ENCODE measurements around the gene INSC. TPM values are rescaled to one million over a fixed set of nuclear protein-coding genes. Genes with fewer than 3 reads are reported as not detected.

INSC gene
- total and polyA plus RNA-seq, 2 of the 4 experiments (the other 2 are of a cell fraction), result 0.53 to 1.4 TPM

- ChIA-PET POLR2A (ENCODE audit: unreplicated experiment) (no interaction called here), CTCF (no interaction called here)
- Histone ChIP-seq H2AK9ac (replicated peaks; ENCODE audit: low read depth, low read length, poor library complexity) (no peak overlapping the region), H2BK15ac (ENCODE audit: low read depth, low read length) (peak overlapping the region; percentile 85; the same call in 2 of the 3 replicates), H3K27ac (ENCODE audit: insufficient read depth, low read length) (no peak overlapping the region), H3K4me3 (ENCODE audit: insufficient read depth, low read depth, low read length) (no peak overlapping the region), H3K4me1 (ENCODE audit: control insufficient read depth, insufficient read depth, low read length) (peaks cover 15% of the 10 kb centered on the region), H2BK20ac (ENCODE audit: low read depth, low read length) (peak overlapping the region; percentile 31; the same call in 1 of the 2 replicates), H3K18ac (ENCODE audit: low read depth, low read length) (peak overlapping the region; percentile 63; the same call in 1 of the 2 replicates), H4K20me1 (ENCODE audit: insufficient read depth, low read length) (no peaks in the 10 kb centered on the region), H3K36me3 (ENCODE audit: control insufficient read depth, insufficient read depth, low read length) (no peaks in the 10 kb centered on the region), H2AK5ac (ENCODE audit: low read depth, low read length) (0 out of 2 replicates have a peak overlapping the region, but pooled peaks have one; percentile 78), H4K8ac (ENCODE audit: low read depth in 2 of 2, low read length in 2 of 2) (no peak overlapping the region), H3K79me1 (ENCODE audit: low read depth in 1 of 2, low read length in 2 of 2) (peaks cover 0 to 3% of the 10 kb centered on the region in 2 experiments; a peak in 1 of 4 replicates), H3K23ac (ENCODE audit: low read depth, low read length) (no peak overlapping the region), H3K14ac (replicated peaks; ENCODE audit: low read depth, low read length) (peak overlapping the region; percentile 55), H3K56ac (ENCODE audit: extremely low read depth, insufficient read depth, low read length) (no peak overlapping the region), H2AFZ (replicated peaks; ENCODE audit: low read length, poor library complexity) (no peak overlapping the region), H3K9ac (ENCODE audit: low read depth, low read length) (no peak overlapping the region), H3K9me3 (ENCODE audit: control insufficient read depth, insufficient read depth, low read length) (0 out of 2 replicates have a peak, but pooled peaks cover 2% of the 10 kb centered on the region), H3K27me3 (ENCODE audit: control insufficient read depth, insufficient read depth, low read length) (no peaks in the 10 kb centered on the region), H2BK120ac (ENCODE audit: low read depth, low read length) (peak overlapping the region; percentile 58; the same call in 1 of the 2 replicates), H3K4me2 (ENCODE audit: low read depth, low read length) (no peak overlapping the region), H4K5ac (ENCODE audit: low read depth, low read length) (no peak overlapping the region), H4K91ac (ENCODE audit: insufficient read depth, low read depth, low read length) (no peak overlapping the region), H2BK5ac (ENCODE audit: low read depth, low read length, poor library complexity, severe bottlenecking) (no peak overlapping the region), H3K9me1 (ENCODE audit: insufficient read depth, low read length) (peaks cover 8% of the 10 kb centered on the region; the same call in 1 of the 2 replicates), H3K4ac (ENCODE audit: low read depth, low read length) (peak overlapping the region; percentile 38; the same call in 1 of the 2 replicates)
- no peak for TF ChIP-seq CHD1 (IDR thresholded peaks at IDR 0.05; ENCODE audit: low read depth, low read length)
- intact Hi-C loops (cut with micrococcal nuclease) (no loop called here), in situ Hi-C loops (cut with MboI; ENCODE audit: low sequenced_read_pairs) (no loop called here), dilution Hi-C loops (cut with HindIII; ENCODE audit: low sequenced_read_pairs, unreplicated experiment) (no loop called here)
- no TSS peak for BruUV-seq (replicated peaks)
- ATAC-seq (ENCODE audit: low read depth) (no peak), DNase-seq (no peak)
Measured at GRCh38 chr11:15166204-15166603, 51.5 kb downstream of the INSC start.
